Esophagus squamous epithelium (tissue), 4 donors: ENCODE data around the gene DMKN.

Experiments used
- POLR2A ChIP-seq, 4 donors: fragments of 450-650 bp; IDR thresholded peaks; one replicate each; pipeline ENCODE4 v1.6.1; 2017; ENCODE audit warnings: antibody characterized with exemption in 4 of 4, mild to moderate bottlenecking in 4 of 4, moderate library complexity in 3 of 4
- TF ChIP-seq, protein P1 (sequence below), 6 experiments: fragments of 450-650 bp in 4 of 6; fragments of 200-600 bp in 2 of 6; sonication (generic) in 2 of 6; IDR thresholded peaks; one replicate each; pipeline ENCODE4 v1.5.1; 2016 to 2019; ENCODE audit warnings: antibody characterized with exemption in 6 of 6, mild to moderate bottlenecking in 4 of 6, moderate library complexity in 4 of 6

DNA sequence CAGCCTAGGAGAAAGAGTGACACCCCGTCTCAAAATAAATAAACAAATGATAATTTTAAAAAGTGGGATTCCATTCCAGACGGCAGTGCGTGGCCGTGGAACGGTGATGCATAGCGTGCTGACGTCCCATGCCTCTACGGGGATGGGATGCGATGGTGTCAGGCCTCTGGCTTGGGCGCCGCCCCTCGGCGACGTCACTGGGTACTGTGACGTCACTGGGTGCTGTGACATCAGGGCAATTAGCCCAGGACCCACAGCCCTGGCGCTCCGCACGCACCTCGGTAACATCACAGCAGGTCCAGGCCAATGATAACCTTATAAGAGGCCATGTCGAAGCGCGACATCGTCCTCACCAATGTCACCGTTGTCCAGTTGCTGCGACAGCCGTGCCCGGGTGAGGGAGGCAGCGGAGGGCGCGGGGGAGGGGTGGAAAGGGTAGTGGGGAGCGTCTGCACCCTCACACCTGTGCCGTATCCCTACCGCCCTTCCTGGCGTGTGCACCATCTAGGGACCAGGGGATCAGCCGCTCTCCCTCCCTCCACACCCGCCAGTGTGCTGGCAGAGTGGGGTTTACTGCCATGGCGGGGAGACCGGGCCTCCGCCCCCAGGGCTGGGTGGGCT, 19.9 kb upstream of the DMKN start, which contains the start of gene GAPDHS:
- TF ChIP-seq, protein P1, sequence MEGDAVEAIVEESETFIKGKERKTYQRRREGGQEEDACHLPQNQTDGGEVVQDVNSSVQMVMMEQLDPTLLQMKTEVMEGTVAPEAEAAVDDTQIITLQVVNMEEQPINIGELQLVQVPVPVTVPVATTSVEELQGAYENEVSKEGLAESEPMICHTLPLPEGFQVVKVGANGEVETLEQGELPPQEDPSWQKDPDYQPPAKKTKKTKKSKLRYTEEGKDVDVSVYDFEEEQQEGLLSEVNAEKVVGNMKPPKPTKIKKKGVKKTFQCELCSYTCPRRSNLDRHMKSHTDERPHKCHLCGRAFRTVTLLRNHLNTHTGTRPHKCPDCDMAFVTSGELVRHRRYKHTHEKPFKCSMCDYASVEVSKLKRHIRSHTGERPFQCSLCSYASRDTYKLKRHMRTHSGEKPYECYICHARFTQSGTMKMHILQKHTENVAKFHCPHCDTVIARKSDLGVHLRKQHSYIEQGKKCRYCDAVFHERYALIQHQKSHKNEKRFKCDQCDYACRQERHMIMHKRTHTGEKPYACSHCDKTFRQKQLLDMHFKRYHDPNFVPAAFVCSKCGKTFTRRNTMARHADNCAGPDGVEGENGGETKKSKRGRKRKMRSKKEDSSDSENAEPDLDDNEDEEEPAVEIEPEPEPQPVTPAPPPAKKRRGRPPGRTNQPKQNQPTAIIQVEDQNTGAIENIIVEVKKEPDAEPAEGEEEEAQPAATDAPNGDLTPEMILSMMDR (IDR thresholded peaks at IDR 0.05) = no peak
- TF ChIP-seq POLR2A (IDR thresholded peaks at IDR 0.05) = no peak
